ENCODE measurements around the gene AAK1. TPM values are rescaled to one million over a fixed set of nuclear protein-coding genes. Genes with fewer than 3 reads are reported as not detected.

AAK1 gene
- polyA plus RNA-seq, 1 of the 3 experiments (the other 2 are of a cell fraction) = 13.4 TPM

- no peak for TF ChIP-seq MAX (IDR thresholded peaks at IDR 0.05; ENCODE audit: low read depth)
- TF ChIP-seq FOXM1 (IDR thresholded peaks at IDR 0.05; ENCODE audit: low read depth) = no peak
- TF ChIP-seq CHD2 (IDR thresholded peaks at IDR 0.05; ENCODE audit: low read length, partially characterized antibody) = no peak
- TF ChIP-seq SMC3 (IDR thresholded peaks at IDR 0.05; ENCODE audit: low read depth, low read length) = no peak
- no peak for TF ChIP-seq RXRA (IDR thresholded peaks at IDR 0.05; ENCODE audit: borderline replicate concordance, low read depth)
Observed at GRCh38 chr2:69629921-69630608, 13.5 kb downstream of the AAK1 start (continued).

GRCh38 chr2:69628325-69629021 is 15.1 kb downstream of the AAK1 start:
- ChIA-PET POLR2A (no interaction called here), CTCF (interaction anchor here (0.7 to 1.5 kb wide), 4 partner anchors 11 to 96 kb away, joined by 3 to 5 read pairs (median 4); no protein-coding TSS in a partner anchor)
- H3K27me3 ChIP-seq (ENCODE audit: insufficient read depth) = no peaks in the 10 kb centered on the region
- H3K4me2 ChIP-seq = no peak overlapping the region
- TF ChIP-seq RXRA (IDR thresholded peaks at IDR 0.05; ENCODE audit: borderline replicate concordance, low read depth) (no peak), RAD21 (IDR thresholded peaks at IDR 0.05; ENCODE audit: low read length) (no peak), YY1 (IDR thresholded peaks at IDR 0.05; ENCODE audit: low read depth) (no peak), POLR2AphosphoS5 (IDR thresholded peaks at IDR 0.05; ENCODE audit: low read depth, low read length) (no peak), RCOR1 (IDR thresholded peaks at IDR 0.05; ENCODE audit: low read length) (no peak), MEF2A (IDR thresholded peaks at IDR 0.05; ENCODE audit: borderline replicate concordance, low read depth) (no peak), EP300 (IDR thresholded peaks at IDR 0.05; ENCODE audit: borderline replicate concordance in 1 of 2, low read depth in 1 of 2, low read length in 1 of 2) (no peak), PBX3 (IDR thresholded peaks at IDR 0.05) (no peak), CTCF (IDR thresholded peaks at IDR 0.05) (no peak), TAF1 (IDR thresholded peaks at IDR 0.05; ENCODE audit: borderline replicate concordance, low read depth, low read length) (no peak), REST (IDR thresholded peaks at IDR 0.05; ENCODE audit: low read depth, low read length) (no peak), FOSL2 (IDR thresholded peaks at IDR 0.05; ENCODE audit: borderline replicate concordance, low read depth) (no peak)
- H3K9me2 ChIP-seq = no peaks in the 10 kb centered on the region
- peaks cover 3 to 5% of the 10 kb centered on the region in 2 experiments; a peak in 2 of 4 replicates for H3K4me1 ChIP-seq (ENCODE audit: control insufficient read depth in 1 of 2, insufficient read depth in 2 of 2, low read depth in 1 of 2, low read length in 1 of 2)
- no peaks in the 10 kb centered on the region for H3K9me3 ChIP-seq
- DNase-seq = no peak
- no peaks in the 10 kb centered on the region for H3K36me3 ChIP-seq (replicated peaks in 1 of 2; ENCODE audit: control insufficient read depth in 1 of 2, insufficient read depth in 2 of 2, low read length in 1 of 2)
- H3F3A ChIP-seq (replicated peaks; ENCODE audit: insufficient read depth) = no peaks in the 10 kb centered on the region
- no peak overlapping the region for H3K9ac ChIP-seq
- H3K79me2 ChIP-seq (ENCODE audit: insufficient read depth) = peaks cover 97% of the 10 kb centered on the region
- no peak overlapping the region for H3K4me3 ChIP-seq (ENCODE audit: low read depth in 2 of 2, low read length in 1 of 2)
- H2AFZ ChIP-seq (ENCODE audit: low read depth) = no peak overlapping the region
- WGBS (ENCODE audit: low lambda C conversion rate) = 98% methylated on average over 4 of the region's 4 CpGs
- H3K27ac ChIP-seq (ENCODE audit: low read depth in 2 of 2, low read length in 1 of 2) = no peak overlapping the region
- H4K20me1 ChIP-seq (ENCODE audit: insufficient read depth) = peaks cover 85% of the 10 kb centered on the region
